Central memory CD4-positive, alpha-beta T cell (primary cell): ENCODE results near the gene CLDN3.
"Not testable (repeated sequence)": the region's sequence is repeated elsewhere in the genome, so short reads cannot be mapped to it uniquely, and the experiment has no call there.

Experiments
- DNase-seq: peaks from one replicate; pipeline ENCODE4 v3.0.0; 2022
- total RNA-seq, 3 experiments: gene quantifications; one replicate each; lab custom pipeline; 2026; lab: John Stamatoyannopoulos, UW

CLDN3 gene
- 0 to 0.04 (median 0) reads per million in 3 experiments for total RNA-seq

DNA sequence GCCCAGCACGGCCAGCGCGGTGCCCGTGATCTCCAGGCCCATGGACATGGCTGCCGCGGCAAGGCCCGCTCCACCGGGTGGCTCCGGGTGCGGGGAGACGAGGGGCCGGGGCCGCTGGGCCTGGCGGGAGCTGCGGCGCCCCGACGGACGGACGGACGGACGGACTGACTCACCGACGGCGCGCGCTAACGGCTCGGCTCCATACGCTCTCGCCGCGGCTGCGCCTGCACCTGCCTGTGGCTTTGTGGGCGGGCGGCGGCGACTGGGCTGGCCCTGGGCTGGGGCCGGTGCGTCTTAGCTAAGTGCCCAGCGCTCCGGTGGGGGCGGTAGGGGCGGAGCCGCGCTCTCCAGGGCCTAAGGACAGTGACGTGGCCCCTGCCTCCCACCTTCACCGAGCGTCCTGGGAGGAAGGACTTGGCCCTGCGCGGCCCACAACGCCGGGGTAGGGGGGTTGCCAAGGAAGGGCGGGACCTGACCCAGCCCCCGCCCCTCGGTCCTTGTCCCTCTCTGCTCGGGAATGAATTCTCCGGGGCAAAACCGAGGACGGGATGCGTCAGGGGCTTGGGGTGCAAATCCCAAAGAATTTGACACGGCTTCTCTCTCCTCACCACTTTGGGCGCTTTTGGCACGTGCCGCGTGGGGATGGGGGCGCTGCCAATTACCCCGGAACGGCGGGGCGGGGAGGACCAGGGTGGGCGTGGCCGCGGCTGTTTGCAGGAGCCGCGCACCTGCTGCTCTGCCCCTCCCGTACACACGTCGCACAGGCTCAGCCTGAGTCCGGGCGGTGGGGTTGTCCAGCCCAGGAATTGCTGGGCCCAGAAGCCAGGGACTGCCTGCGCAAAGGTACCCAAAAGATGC lies at the start of gene CLDN3:
Gene CLDN3, minus strand, starts transcription at position 269 of the 858 bp plus-strand sequence. Its CDS starts 221 bp downstream, at position 48.
- DNase-seq, result no peak

- no peak for DNase-seq
Measured at GRCh38 chr7:73817121-73817520, 47.1 kb upstream of the CLDN3 start.

GRCh38 chr7:73815436-73815835 lies 45.4 kb upstream of the CLDN3 start:
- DNase-seq, result no peak

DNA sequence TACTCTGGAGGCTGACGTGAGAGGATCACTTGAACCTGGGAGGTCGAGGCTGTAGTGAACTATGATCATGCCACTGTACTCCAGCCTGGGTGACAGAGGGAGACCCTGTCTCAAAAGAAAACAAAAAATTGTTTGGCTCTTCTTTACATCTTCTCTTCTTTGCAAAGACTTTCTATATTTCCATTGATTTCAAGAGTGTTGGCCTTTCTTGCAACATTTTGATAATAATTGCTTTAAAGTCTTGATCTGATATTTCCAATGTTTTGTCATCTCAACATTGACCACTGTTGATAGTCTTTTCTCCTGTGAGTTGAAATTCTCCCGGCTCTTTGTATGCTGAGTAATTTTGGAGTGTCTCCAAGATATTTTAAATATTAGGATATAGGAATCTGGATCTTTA lies 42.9 kb upstream of the CLDN3 start:
- DNase-seq, result no peak

GRCh38 chr7:73811760-73812168 lies 41.7 kb upstream of the CLDN3 start:
- peak; percentile 27 for DNase-seq

DNA sequence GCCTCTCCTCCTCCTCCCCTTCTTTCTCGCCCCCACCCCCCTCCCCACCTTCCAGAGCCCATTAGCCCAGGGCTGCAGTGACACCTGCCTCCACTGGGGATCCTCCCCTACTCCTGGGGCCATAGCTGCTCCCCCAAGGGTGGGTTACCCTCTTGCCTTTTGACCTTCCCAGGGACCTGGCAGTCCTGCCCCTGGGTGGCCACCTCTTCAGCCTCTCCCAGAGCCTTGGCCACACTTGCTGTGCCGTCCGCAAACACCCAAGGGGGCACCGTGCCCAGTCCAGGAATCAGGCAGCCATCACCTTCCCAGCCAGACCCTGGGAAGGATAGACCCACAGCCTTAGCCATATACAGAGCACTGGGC lies 40.9 kb upstream of the CLDN3 start:
- DNase-seq, result no peak

DNA sequence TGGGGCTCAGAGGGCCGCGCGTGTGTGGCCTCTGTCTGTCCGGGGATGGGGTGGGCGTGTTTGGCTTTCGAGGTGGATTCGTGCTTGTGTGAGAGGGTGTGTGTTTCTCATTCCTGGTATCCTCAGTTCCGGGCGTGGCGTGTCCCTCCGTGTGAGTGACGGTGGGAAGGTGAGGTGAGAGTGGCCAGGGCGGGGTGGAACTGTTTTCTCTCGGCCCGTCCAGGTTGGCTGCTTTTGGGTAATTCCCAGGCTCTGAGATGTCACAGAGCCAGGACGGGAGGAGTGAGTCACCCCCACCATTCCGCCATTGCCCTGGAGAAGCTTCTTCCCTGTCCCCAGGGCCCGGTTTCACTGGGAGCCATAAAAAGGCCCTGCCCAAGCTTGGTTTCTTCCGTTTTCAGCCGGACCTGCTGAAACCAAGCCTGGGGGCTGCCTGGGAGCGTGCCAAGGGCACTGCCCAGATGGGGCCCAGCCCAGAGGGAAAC lies 39.4 kb upstream of the CLDN3 start:
- DNase-seq, result no peak

DNA sequence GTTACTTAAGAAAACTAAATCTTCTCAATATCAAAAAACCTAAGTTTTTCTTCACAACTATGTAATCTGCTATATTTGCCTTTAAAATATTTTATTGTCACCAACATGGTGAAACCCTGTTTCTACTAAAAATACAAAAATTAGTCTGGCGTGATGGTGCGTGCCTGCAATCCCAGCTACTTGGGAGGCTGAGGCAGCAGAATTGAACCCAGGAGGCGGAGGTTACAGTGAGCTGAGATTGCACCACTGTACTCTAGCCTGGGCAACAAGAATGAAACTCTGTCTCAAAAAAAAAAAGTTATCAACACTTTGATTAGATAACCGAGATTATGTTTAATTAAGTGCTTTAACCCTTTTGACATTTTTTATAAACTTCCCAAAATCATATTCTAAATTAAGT lies 32.4 kb upstream of the CLDN3 start:
- DNase-seq, result no peak

DNA sequence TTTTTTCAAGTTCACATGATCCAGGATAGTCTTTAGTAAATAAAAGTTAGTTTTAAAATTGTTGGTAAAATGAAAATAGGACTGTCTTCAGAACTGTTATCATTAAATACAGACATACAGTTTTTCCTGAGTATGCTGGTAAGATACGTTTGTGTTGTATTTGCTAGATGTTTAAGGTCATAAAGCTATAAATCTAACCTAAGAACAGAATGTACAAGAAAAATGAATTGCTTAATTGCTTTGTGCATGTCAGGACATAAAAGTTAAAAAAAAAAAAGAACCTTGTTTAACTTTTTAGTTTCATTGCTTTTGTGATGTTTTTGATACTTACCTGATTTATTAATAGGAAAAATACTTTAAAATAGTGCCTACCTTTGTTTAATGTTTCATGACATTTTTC lies 31.5 kb upstream of the CLDN3 start:
- DNase-seq, result no peak

GRCh38 chr7:73799282-73800141 lies 29.4 kb upstream of the CLDN3 start:
- DNase-seq, result no peak

DNA sequence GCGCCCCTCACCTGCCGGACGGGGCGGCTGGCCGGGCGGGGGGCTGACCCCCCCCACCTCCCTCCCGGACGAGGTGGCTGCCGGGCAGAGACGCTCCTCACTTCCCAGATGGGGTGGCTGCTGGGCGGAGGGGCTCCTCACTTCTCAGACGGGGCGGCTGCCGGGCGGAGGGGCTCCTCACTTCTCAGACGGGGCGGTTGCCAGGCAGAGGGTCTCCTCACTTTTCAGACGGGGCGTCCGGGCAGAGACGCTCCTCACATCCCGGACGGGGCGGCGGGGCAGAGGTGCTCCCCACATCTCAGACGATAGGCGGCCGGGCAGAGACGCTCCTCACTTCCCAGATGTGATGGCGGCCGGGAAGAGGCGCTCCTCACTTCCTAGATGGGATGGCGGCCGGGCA lies 27.1 kb upstream of the CLDN3 start:
- DNase-seq, result not testable (repeated sequence)

DNA sequence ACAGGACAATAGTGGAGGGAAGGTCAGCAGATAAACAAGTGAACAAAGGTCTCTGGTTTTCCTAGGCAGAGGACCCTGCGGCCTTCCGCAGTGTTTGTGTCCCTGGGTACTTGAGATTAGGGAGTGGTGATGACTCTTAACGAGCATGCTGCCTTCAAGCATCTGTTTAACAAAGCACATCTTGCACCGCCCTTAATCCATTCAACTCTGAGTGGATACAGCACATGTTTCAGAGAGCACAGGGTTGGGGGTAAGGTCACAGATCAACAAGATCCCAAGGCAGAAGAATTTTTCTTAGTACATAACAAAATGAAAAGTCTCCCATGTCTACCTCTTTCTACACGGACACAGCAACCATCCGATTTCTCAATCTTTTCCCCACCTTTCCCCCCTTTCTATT lies 26.6 kb upstream of the CLDN3 start:
- not testable (repeated sequence) for DNase-seq

DNA sequence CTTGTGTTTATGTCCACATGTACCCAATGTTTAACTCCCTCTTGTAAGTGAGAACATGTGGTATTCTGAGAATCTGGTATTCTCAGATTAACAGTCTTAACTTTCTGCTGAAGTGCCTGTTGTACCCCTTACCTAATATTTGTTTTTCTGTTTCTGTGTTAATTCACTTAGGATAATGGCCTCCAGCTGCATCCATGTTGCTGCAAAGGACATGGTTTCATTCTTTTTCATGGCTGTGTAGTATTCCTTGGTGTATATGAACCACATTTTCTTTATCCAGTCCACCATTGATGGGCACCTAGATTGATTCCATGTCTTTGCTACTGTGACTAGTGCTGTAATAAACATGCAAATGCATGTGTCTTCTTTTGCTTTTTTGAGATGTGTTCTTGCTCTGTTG lies 25.1 kb upstream of the CLDN3 start:
- not testable (repeated sequence) for DNase-seq

GRCh38 chr7:73791170-73791690 lies 21.2 kb upstream of the CLDN3 start:
- not testable (repeated sequence) for DNase-seq

DNA sequence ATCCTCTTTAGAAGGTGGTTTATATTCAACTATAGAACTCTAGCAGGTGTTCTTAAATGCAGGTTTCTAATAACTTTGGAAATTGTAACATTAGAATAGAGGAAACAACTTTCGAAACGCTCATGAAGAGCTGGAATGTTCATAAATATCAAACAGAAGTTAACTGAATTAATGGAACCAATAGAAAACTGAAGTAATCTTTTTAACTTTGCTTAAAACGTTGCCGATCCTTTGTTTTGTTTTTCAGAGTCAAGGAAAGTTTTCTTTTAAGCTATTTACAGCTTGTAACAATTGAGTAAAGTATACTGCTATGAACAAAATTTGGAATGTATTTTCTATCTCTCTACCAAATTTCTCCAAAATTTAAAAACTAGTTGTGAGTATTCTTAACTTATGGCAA lies 19.0 kb upstream of the CLDN3 start:
- no peak for DNase-seq

- DNase-seq, result not testable (repeated sequence)
Measured at GRCh38 chr7:73787786-73788048, 17.6 kb upstream of the CLDN3 start.

DNA sequence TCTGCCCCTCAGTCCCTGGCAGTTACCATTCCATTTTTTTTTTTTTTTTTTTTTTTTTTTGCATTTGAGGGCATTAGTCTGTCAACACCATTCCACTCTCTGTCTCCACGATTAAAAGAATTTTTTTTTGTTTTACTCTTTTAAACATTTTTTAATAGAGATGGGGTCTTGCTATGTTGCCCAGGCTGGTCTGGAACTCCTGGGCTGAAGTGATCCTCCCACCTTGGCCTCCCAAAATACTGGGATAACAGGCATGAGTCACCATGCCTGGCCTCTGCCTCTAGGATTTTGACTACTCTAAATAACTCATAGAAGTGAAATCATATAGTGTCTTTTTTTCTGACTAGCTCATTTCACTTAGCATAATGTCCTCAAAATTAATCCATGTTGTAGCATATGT lies 16.5 kb upstream of the CLDN3 start:
- no peak for DNase-seq

DNA sequence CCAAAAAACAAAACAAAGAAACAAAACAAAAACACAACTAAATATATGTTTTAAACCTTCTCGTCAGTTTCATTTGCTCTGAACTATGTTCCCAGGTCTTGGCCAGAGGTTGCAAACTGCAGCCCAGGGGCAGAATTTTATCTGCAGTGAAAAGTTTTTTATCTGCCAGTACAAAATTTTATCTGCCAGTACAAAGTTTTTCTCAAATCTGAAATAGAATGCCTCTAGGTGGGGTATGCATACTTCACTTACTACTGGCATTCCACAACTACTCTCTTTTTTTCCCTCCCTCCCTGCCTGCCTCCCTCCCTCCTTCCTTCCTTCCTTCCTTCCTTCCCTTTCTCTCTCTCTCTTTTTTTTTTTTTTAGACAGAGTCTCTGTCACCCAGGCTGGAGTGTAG lies 9.4 kb upstream of the CLDN3 start:
- no peak for DNase-seq

DNA sequence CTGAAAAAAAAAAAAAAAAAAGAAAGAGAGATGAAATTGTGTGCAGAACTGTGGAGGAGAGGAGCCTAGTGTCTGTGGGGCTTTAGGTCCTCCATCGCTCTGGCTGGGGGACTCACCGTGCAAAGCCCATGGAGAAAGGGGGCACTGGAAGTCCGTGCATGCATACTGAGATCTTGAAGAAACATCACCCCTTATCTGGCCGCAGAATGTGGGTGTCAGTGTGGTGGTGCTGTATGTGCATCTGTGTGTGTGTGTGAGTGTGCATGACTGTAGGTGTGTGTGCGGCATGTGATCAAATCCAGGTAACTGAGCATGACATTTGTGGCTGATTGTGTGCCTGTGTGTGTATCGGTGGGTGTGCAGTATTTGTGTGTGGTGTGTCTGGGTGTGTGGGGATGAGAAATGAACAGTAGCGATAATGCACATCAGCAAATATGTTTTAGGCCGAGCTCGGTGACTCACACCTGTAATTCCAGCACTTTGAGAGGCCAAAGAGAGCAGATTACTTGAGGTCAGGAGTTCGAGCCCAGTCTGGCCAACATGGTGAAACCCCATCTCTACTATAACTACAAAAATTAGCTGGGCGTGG lies 8.8 kb upstream of the CLDN3 start:
- DNase-seq, result no peak

DNA sequence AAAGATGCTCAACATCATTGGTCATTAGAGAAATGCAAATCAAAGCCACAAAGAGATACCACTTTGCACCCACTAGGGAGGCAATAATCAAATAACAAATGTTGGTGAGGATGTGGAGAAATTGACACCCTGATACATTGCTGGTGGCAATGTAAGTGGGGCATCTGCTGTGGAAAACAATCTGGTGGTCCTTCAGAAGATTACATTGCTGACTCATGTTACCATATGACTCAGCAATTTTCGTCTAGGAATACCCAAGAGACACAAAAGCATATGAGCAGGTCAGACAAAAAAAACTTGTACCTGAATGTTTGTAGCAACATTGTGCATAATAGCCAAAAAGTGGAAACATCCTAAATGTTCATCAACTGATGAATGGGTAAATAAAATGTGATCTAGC lies 4.9 kb upstream of the CLDN3 start:
- no peak for DNase-seq

DNA sequence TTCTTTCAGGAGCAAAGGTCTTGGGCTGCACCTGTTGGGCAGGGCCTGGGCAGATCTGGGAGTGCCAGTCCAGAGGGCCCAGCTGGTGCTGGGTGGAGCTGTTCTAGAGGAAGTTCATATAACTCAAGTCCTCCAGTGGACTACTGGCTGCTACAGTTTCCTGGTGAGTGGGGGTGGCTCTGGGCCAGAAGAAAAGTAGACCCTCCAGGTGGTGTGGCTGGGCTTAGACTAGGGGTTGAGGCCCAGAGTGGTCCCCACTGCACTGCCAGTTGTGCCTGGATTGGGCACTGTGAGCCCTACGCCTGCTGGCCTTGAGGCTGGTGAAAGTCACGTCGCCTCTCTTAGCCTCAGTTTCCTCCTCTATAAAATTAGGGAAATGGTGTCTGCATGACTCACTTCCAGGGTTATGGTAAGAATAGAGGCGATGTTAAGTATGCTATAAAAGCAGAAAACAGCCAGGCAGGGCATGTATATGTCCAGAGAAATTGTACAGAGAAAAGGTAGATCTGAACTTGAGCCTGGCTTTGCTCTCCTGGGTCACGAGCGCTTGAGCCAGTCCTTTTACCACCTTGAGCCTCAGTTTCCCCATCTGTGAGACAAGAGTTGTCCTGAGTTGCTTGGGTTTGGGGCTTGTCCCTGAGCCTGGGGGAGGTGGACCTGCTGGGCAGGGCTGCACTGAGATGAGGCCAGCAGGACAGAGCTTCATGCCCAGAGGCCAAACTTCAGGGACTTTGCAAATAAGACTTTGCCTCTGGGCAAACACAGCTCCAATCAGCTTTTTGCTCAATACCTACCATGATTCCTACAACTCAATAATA lies 3.8 kb upstream of the CLDN3 start:
- no peak for DNase-seq
